WTC11 (cell line): ENCODE results near the gene ASL. TPM values are rescaled to one million over a fixed set of nuclear protein-coding genes. Genes with fewer than 3 reads are reported as not detected.

Experiments used
- ATAC-seq: fragments of 200-7000 bp; cut with Tn5 transposase; 2 replicates; pipeline ENCODE4 v1.10.0; 2021; ENCODE audit warnings: mild to moderate bottlenecking, moderate library complexity
- CTCF ChIA-PET: fragments of 300-600 bp; sonication (Branson Sonifier 250); formaldehyde crosslinking; loops from one replicate; lab custom pipeline; 2021; ENCODE audit warnings: antibody characterized with exemption; lab: Charles Lee
- POLR2A ChIA-PET: fragments of 350-600 bp; sonication (Branson Sonifier 250); formaldehyde crosslinking; loops from one replicate; lab custom pipeline; 2021; ENCODE audit warnings: antibody characterized with exemption; lab: Charles Lee
- DNase-seq: peaks from one replicate; pipeline ENCODE4 v3.0.0; 2021; ENCODE audit warnings: low spot score
- H3K27ac Mint-ChIP-seq: 2 replicates; pipeline ENCODE4 v1.8.0; 2021; ENCODE audit warnings: mixed read lengths
- H3K27me3 Mint-ChIP-seq: 2 replicates; pipeline ENCODE4 v1.8.0; 2021; ENCODE audit warnings: low read depth, mild to moderate bottlenecking, moderate library complexity, mixed read lengths
- H3K36me3 Mint-ChIP-seq: 2 replicates; pipeline ENCODE4 v1.8.0; 2021; ENCODE audit warnings: mixed read lengths
- H3K4me1 Mint-ChIP-seq: 2 replicates; pipeline ENCODE4 v1.8.0; 2022; ENCODE audit warnings: mixed read lengths
- H3K4me3 Mint-ChIP-seq: 2 replicates; pipeline ENCODE4 v1.8.0; 2021; ENCODE audit warnings: mild to moderate bottlenecking, moderate library complexity, mixed read lengths
- H3K9me3 Mint-ChIP-seq: 2 replicates; pipeline ENCODE4 v1.8.0; 2021; ENCODE audit warnings: mixed read lengths
- AR ChIP-seq: fragments of 250-450 bp; sonication (Bioruptor Pico); IDR thresholded peaks from 2 replicates; pipeline ENCODE4 v1.9.0; 2021; ENCODE audit warnings: mild to moderate bottlenecking
- ATF1 ChIP-seq: sonication (generic); formaldehyde crosslinking; IDR thresholded peaks from 2 replicates; pipeline ENCODE4 v1.8.1; 2023; ENCODE audit warnings: mild to moderate bottlenecking, moderate library complexity, missing genetic modification reagents
- ATF2 ChIP-seq: sonication (generic); formaldehyde crosslinking; IDR thresholded peaks from 2 replicates; pipeline ENCODE4 v1.8.1; 2022; ENCODE audit warnings: low read depth, missing genetic modification reagents, borderline replicate concordance
- CREB1 ChIP-seq: sonication (generic); formaldehyde crosslinking; IDR thresholded peaks from 2 replicates; pipeline ENCODE4 v1.8.0; 2023; ENCODE audit warnings: mild to moderate bottlenecking, missing genetic modification reagents
- CREM ChIP-seq: sonication (generic); formaldehyde crosslinking; IDR thresholded peaks from 2 replicates; pipeline ENCODE4 v1.8.1; 2022; ENCODE audit warnings: mild to moderate bottlenecking, missing genetic modification reagents, moderate library complexity
- ERG ChIP-seq: fragments of 250-450 bp; sonication (Bioruptor Pico); IDR thresholded peaks from 2 replicates; pipeline ENCODE4 v1.8.0; 2021; ENCODE audit warnings: mild to moderate bottlenecking
- ESRRA ChIP-seq: sonication (generic); formaldehyde crosslinking; IDR thresholded peaks from 2 replicates; pipeline ENCODE4 v1.8.1; 2022; ENCODE audit warnings: mild to moderate bottlenecking, missing genetic modification reagents, borderline replicate concordance
- ETV6 ChIP-seq: sonication (generic); formaldehyde crosslinking; IDR thresholded peaks from 2 replicates; pipeline ENCODE4 v1.8.1; 2022; ENCODE audit warnings: mild to moderate bottlenecking, missing genetic modification reagents
- FOXK1 ChIP-seq: sonication (generic); formaldehyde crosslinking; IDR thresholded peaks from 2 replicates; pipeline ENCODE4 v1.8.0; 2022; ENCODE audit warnings: mild to moderate bottlenecking, moderate library complexity, missing genetic modification reagents
- FOXP1 ChIP-seq: sonication (generic); formaldehyde crosslinking; IDR thresholded peaks from 2 replicates; pipeline ENCODE4 v1.8.0; 2022; ENCODE audit warnings: missing genetic modification reagents, mild to moderate bottlenecking, moderate library complexity, borderline replicate concordance
- GRHL2 ChIP-seq: fragments of 250-450 bp; sonication (Bioruptor Pico); IDR thresholded peaks from 2 replicates; pipeline ENCODE4 v1.8.0; 2022; ENCODE audit warnings: mild to moderate bottlenecking, moderate library complexity; ENCODE audit not compliant: insufficient replicate concordance, severe bottlenecking
- JAZF1 ChIP-seq: fragments of 250-450 bp; sonication (Bioruptor Pico); IDR thresholded peaks from 2 replicates; pipeline ENCODE4 v1.9.0; 2021; ENCODE audit warnings: moderate library complexity, mild to moderate bottlenecking, inconsistent platforms
- MYBL2 ChIP-seq: sonication (generic); formaldehyde crosslinking; IDR thresholded peaks from 2 replicates; pipeline ENCODE4 v1.8.1; 2023; ENCODE audit warnings: mild to moderate bottlenecking, moderate library complexity, missing genetic modification reagents
- NR2C2 ChIP-seq: sonication (generic); formaldehyde crosslinking; IDR thresholded peaks from 2 replicates; pipeline ENCODE4 v1.8.0; 2022; ENCODE audit warnings: mild to moderate bottlenecking, missing genetic modification reagents
- OVOL2 ChIP-seq: fragments of 250-450 bp; sonication (Bioruptor Pico); IDR thresholded peaks from 2 replicates; pipeline ENCODE4 v1.9.0; 2021; ENCODE audit warnings: mild to moderate bottlenecking, borderline replicate concordance
- RELA ChIP-seq: sonication (generic); formaldehyde crosslinking; IDR thresholded peaks from 2 replicates; pipeline ENCODE4 v1.8.1; 2022; ENCODE audit warnings: missing genetic modification reagents, mild to moderate bottlenecking, borderline replicate concordance
- SMAD4 ChIP-seq: sonication (generic); formaldehyde crosslinking; IDR thresholded peaks from 2 replicates; pipeline ENCODE4 v1.8.0; 2022; ENCODE audit warnings: mild to moderate bottlenecking, missing genetic modification reagents
- TCF7 ChIP-seq: sonication (generic); formaldehyde crosslinking; IDR thresholded peaks from 2 replicates; pipeline ENCODE4 v1.8.0; 2022; ENCODE audit warnings: mild to moderate bottlenecking, low read depth, missing genetic modification reagents, moderate library complexity
- ZNF416 ChIP-seq: fragments of 250-450 bp; sonication (Bioruptor Pico); IDR thresholded peaks from 2 replicates; pipeline ENCODE4 v1.9.0; 2021; ENCODE audit warnings: mild to moderate bottlenecking, inconsistent platforms
- total RNA-seq: library from RNA; stranded (reverse); gene quantifications from 3 replicates; pipeline ENCODE4 v1.2.3, GENCODE V29; 2021
- TF ChIP-seq, protein P1 (sequence below): fragments of 250-450 bp; sonication (Bioruptor Pico); conservative IDR thresholded peaks from 2 replicates; pipeline ENCODE4 v1.9.0; 2021; ENCODE audit warnings: mild to moderate bottlenecking
- TF ChIP-seq, protein P2 (sequence below): sonication (generic); formaldehyde crosslinking; IDR thresholded peaks from 2 replicates; pipeline ENCODE4 v1.8.0; 2023; ENCODE audit warnings: mild to moderate bottlenecking, missing genetic modification reagents
- TF ChIP-seq, protein P3 (sequence below): sonication (generic); formaldehyde crosslinking; IDR thresholded peaks from 2 replicates; pipeline ENCODE4 v1.8.1; 2022; ENCODE audit warnings: mild to moderate bottlenecking, moderate library complexity, missing genetic modification reagents
- TF ChIP-seq, protein P4 (sequence below): sonication (generic); formaldehyde crosslinking; IDR thresholded peaks from 2 replicates; pipeline ENCODE4 v1.8.0; 2022; ENCODE audit warnings: mild to moderate bottlenecking, missing genetic modification reagents

The ASL gene
- total RNA-seq, 1 experiment from 2014 or later = 31.9 TPM

- Mint-ChIP-seq H3K4me3 (peak within 1 kb of the TSS; percentile 99), H3K4me1 (peaks cover 12% of the 10 kb centered on the region), H3K27me3 (no peaks in the 10 kb centered on the region; the same call in 1 of the 2 replicates), H3K9me3 (peaks cover 4% of the 10 kb centered on the region), H3K36me3 (peaks cover 3% of the 10 kb centered on the region; the same call in 1 of the 2 replicates), H3K27ac (peak within 1 kb of the TSS; percentile 98)
- DNase-seq = peak; percentile 73
- ChIA-PET CTCF (interaction anchor here (0.7 to 1.6 kb wide), 3 partner anchors 26 to 299 kb away, joined by 3 read pairs; no protein-coding TSS in a partner anchor), POLR2A (interaction anchor here (0.6 to 1.6 kb wide), 6 partner anchors 40 to 799 kb away, joined by 3 to 5 read pairs (median 3); partner anchors contain the start of gene ASL)
- peak; percentile 89 for ATAC-seq
- TF ChIP-seq TCF7 (CRISPR knock-in tag) (no peak), CREM (CRISPR knock-in tag) (no peak), ESRRA (no peak), RELA (CRISPR knock-in tag) (peak; percentile 40; the same call in 1 of the 2 replicates), GRHL2 (no peak), MYBL2 (CRISPR knock-in tag) (peak; percentile 52; the same call in 1 of the 2 replicates), NR2C2 (CRISPR knock-in tag) (no peak), OVOL2 (CRISPR knock-in tag) (no peak), SMAD4 (CRISPR knock-in tag) (no peak), ATF1 (CRISPR knock-in tag) (no peak), ERG (no peak), FOXP1 (CRISPR knock-in tag) (peak; percentile 88), JAZF1 (no peak), FOXK1 (CRISPR knock-in tag) (peak; percentile 65), AR (CRISPR knock-in tag) (no peak), ETV6 (CRISPR knock-in tag) (peak; percentile 74; the same call in 1 of the 2 replicates), ATF2 (CRISPR knock-in tag) (no peak), CREB1 (no peak; the same call in 1 of the 2 replicates), ZNF416 (CRISPR knock-in tag) (no peak)
- TF ChIP-seq, protein P1, sequence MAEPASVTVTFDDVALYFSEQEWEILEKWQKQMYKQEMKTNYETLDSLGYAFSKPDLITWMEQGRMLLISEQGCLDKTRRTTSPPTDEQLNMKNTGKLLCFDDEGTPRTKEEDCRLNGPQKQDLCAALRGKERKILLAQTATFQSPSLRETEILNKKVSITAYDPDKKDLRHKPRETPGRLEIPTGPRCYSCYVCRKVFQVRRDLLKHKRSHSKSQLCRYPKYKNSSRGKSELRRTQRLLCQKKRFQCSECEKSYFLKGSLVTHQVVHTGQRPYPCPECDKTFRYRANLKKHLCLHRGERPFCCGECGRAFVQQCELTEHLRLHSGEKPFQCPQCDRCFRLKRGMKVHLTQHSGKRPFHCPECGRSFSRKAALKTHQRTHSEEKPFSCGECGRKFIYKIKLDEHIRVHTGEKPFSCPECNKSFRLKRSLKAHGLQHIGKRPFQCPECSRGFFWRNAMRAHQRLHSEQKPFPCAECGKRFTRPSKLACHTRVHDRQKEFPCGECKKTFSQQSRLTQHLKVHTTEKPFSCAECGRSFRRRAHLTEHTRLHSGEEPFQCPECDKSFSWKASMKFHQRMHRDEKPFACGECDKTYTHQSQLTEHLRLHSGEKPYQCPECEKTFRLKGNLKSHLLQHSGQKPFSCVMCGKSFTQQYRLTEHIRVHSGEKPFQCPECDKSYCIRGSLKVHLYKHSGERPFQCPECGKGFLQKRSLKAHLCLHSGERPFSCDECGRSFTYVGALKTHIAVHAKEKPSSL (CRISPR knock-in tag) = no peak
- TF ChIP-seq, protein P2, sequence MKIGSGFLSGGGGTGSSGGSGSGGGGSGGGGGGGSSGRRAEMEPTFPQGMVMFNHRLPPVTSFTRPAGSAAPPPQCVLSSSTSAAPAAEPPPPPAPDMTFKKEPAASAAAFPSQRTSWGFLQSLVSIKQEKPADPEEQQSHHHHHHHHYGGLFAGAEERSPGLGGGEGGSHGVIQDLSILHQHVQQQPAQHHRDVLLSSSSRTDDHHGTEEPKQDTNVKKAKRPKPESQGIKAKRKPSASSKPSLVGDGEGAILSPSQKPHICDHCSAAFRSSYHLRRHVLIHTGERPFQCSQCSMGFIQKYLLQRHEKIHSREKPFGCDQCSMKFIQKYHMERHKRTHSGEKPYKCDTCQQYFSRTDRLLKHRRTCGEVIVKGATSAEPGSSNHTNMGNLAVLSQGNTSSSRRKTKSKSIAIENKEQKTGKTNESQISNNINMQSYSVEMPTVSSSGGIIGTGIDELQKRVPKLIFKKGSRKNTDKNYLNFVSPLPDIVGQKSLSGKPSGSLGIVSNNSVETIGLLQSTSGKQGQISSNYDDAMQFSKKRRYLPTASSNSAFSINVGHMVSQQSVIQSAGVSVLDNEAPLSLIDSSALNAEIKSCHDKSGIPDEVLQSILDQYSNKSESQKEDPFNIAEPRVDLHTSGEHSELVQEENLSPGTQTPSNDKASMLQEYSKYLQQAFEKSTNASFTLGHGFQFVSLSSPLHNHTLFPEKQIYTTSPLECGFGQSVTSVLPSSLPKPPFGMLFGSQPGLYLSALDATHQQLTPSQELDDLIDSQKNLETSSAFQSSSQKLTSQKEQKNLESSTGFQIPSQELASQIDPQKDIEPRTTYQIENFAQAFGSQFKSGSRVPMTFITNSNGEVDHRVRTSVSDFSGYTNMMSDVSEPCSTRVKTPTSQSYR (CRISPR knock-in tag) = peak; percentile 74; the same call in 1 of the 2 replicates
- TF ChIP-seq, protein P3, sequence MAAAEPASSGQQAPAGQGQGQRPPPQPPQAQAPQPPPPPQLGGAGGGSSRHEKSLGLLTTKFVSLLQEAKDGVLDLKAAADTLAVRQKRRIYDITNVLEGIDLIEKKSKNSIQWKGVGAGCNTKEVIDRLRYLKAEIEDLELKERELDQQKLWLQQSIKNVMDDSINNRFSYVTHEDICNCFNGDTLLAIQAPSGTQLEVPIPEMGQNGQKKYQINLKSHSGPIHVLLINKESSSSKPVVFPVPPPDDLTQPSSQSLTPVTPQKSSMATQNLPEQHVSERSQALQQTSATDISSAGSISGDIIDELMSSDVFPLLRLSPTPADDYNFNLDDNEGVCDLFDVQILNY (CRISPR knock-in tag) = peak; percentile 92
- TF ChIP-seq, protein P4, sequence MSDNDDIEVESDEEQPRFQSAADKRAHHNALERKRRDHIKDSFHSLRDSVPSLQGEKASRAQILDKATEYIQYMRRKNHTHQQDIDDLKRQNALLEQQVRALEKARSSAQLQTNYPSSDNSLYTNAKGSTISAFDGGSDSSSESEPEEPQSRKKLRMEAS (CRISPR knock-in tag) = peak; percentile 80
Measured at GRCh38 chr7:66114743-66115649, 39.4 kb downstream of the ASL start, which contains the start of gene CRCP. Gene CRCP, plus strand, starts transcription at chr7:66114847. Its CDS starts 116 bp downstream, at chr7:66114963.
